Measurements from ENCODE around the gene MS4A12.
"Not testable (repeated sequence)": the region's sequence is repeated elsewhere in the genome, so short reads cannot be mapped to it uniquely, and the experiment has no call there.

The MS4A12 gene

GRCh38 chr11:60513496-60514460, 21.2 kb downstream of the MS4A12 start:
- no peak for FAIRE-seq

GRCh38 chr11:60515144-60515855, 22.7 kb downstream of the MS4A12 start, which contains the start of gene MS4A13:
Gene MS4A13, plus strand, starts transcription at chr11:60515392. Its CDS starts 2,692 bp downstream, at chr11:60518084.
- FAIRE-seq, result no peak

GRCh38 chr11:60528465-60528864, 35.9 kb downstream of the MS4A12 start:
- no peak for FAIRE-seq

GRCh38 chr11:60528934-60529333, 36.4 kb downstream of the MS4A12 start:
- FAIRE-seq, result no peak

- FAIRE-seq, result no peak
These were observed 38.0 kb downstream of the MS4A12 start for GRCh38 chr11:60530454-60531100.

- FAIRE-seq, result not testable (repeated sequence)
These were observed 39.8 kb downstream of the MS4A12 start for GRCh38 chr11:60532383-60532782.

GRCh38 chr11:60538627-60539026, 46.0 kb downstream of the MS4A12 start:
- FAIRE-seq, result not testable (repeated sequence)

GRCh38 chr11:60544077-60544476, 51.5 kb downstream of the MS4A12 start:
- FAIRE-seq, result no peak
